Mesendoderm (in vitro differentiated cells): ENCODE data around the gene IFFO2.
A peak's percentile ranks its signal among the peaks of the same experiment; 100 is the strongest.

ENCODE experiments used
- DNase-seq: peaks from one replicate; pipeline ENCODE4 v3.0.0; 2013
- H2AK5ac ChIP-seq: 2 replicates; pipeline ENCODE4 v1.6.1; 2013; ENCODE audit warnings: low read length, inconsistent platforms
- H2BK120ac ChIP-seq: 2 replicates; pipeline ENCODE4 v1.6.1; 2013; ENCODE audit warnings: low read depth, mild to moderate bottlenecking, low read length, moderate library complexity, mixed read lengths
- H2BK15ac ChIP-seq: replicated peaks from 2 replicates; pipeline ENCODE4 v1.6.1; 2013; ENCODE audit warnings: low read depth, mild to moderate bottlenecking, moderate library complexity
- H2BK5ac ChIP-seq: 2 replicates; pipeline ENCODE4 v1.6.1; 2013; ENCODE audit warnings: low read length, inconsistent platforms
- H3K18ac ChIP-seq: 2 replicates; pipeline ENCODE4 v1.6.1; 2013; ENCODE audit warnings: mild to moderate bottlenecking, low read length, mixed read lengths
- H3K23ac ChIP-seq: one replicate; pipeline ENCODE4 v1.6.1; 2013; ENCODE audit warnings: low read length
- H3K27ac ChIP-seq: 2 replicates; pipeline ENCODE4 v1.5.1; 2013; ENCODE audit warnings: low read depth, mild to moderate bottlenecking, inconsistent platforms, low read length, moderate library complexity
- H3K27me3 ChIP-seq: 2 replicates; pipeline ENCODE4 v1.6.1; 2013; ENCODE audit warnings: low read length, control low read depth, mild to moderate bottlenecking, inconsistent platforms; ENCODE audit not compliant: insufficient read depth, poor library complexity
- H3K36me3 ChIP-seq: 2 replicates; pipeline ENCODE4 v1.6.1; 2013; ENCODE audit warnings: low read length, inconsistent platforms; ENCODE audit not compliant: control insufficient read depth, insufficient read depth
- H3K4ac ChIP-seq: one replicate; pipeline ENCODE4 v1.6.1; 2013; ENCODE audit warnings: low read depth, mild to moderate bottlenecking, low read length, moderate library complexity
- H3K4me1 ChIP-seq: 2 replicates; pipeline ENCODE4 v1.6.1; 2013; ENCODE audit warnings: low read depth, low read length, inconsistent platforms; ENCODE audit not compliant: control insufficient read depth
- H3K4me2 ChIP-seq: 2 replicates; pipeline ENCODE4 v1.6.1; 2013; ENCODE audit warnings: low read length
- H3K4me3 ChIP-seq: 2 replicates; pipeline ENCODE4 v1.5.1; 2013; ENCODE audit warnings: mild to moderate bottlenecking, low read length
- H3K56ac ChIP-seq: one replicate; pipeline ENCODE4 v1.6.1; 2013; ENCODE audit warnings: low read length
- H3K79me1 ChIP-seq: 2 replicates; pipeline ENCODE4 v1.6.1; 2013; ENCODE audit warnings: low read length, inconsistent platforms
- H3K79me2 ChIP-seq: 2 replicates; pipeline ENCODE4 v1.6.1; 2013; ENCODE audit warnings: mild to moderate bottlenecking, low read length; ENCODE audit not compliant: control insufficient read depth, insufficient read depth
- H3K9ac ChIP-seq: 2 replicates; pipeline ENCODE4 v1.6.1; 2013; ENCODE audit warnings: low read length, inconsistent platforms
- H4K5ac ChIP-seq: one replicate; pipeline ENCODE4 v1.6.1; 2013; ENCODE audit warnings: low read length
- H4K8ac ChIP-seq: one replicate; pipeline ENCODE4 v1.6.1; 2013; ENCODE audit warnings: low read depth, mild to moderate bottlenecking, control low read depth, low read length, moderate library complexity
- WGBS: extraction: QIAGEN DNeasy Blood & Tissue Kit; methylation state at CpG from one replicate; pipeline ENCODE4 v1.1.7; 2013; ENCODE audit warnings: low lambda C conversion rate, missing lambda C conversion rate; ENCODE audit not compliant: insufficient coverage; ENCODE audit errors: extremely low coverage; 5-methylcytosine and 5-hydroxymethylcytosine counted together

The IFFO2 gene

GRCh38 chr1:18925279-18925678 is 31.2 kb downstream of the IFFO2 start:
- no CpG with 5 or more reads among the region's 9 CpGs for WGBS
- Histone ChIP-seq H4K5ac (no peak overlapping the region), H2BK15ac (no peak overlapping the region), H3K18ac (no peak overlapping the region), H3K9ac (no peak overlapping the region), H3K4ac (no peak overlapping the region), H3K4me3 (no peak overlapping the region), H3K79me2 (peaks cover 2% of the 10 kb centered on the region), H3K27ac (no peak overlapping the region), H3K36me3 (no peaks in the 10 kb centered on the region), H3K27me3 (no peaks in the 10 kb centered on the region), H3K4me1 (no peaks in the 10 kb centered on the region), H4K8ac (no peak overlapping the region), H2BK5ac (no peak overlapping the region), H3K79me1 (peaks cover 5% of the 10 kb centered on the region), H3K56ac (no peak overlapping the region), H2BK120ac (no peak overlapping the region), H2AK5ac (no peak overlapping the region), H3K23ac (no peak overlapping the region), H3K4me2 (no peak overlapping the region)
- no peak for DNase-seq

GRCh38 chr1:18924221-18924691 is 32.2 kb downstream of the IFFO2 start:
- Histone ChIP-seq H3K4me1 (no peaks in the 10 kb centered on the region), H4K8ac (no peak overlapping the region), H3K23ac (no peak overlapping the region), H3K27ac (no peak overlapping the region), H3K79me1 (peaks cover 2% of the 10 kb centered on the region), H3K9ac (no peak overlapping the region), H3K56ac (no peak overlapping the region), H3K27me3 (no peaks in the 10 kb centered on the region), H4K5ac (no peak overlapping the region), H3K4me3 (no peak overlapping the region), H2BK5ac (no peak overlapping the region), H3K18ac (no peak overlapping the region), H2AK5ac (no peak overlapping the region), H3K4me2 (no peak overlapping the region), H3K36me3 (no peaks in the 10 kb centered on the region), H2BK15ac (no peak overlapping the region), H3K4ac (no peak overlapping the region), H3K79me2 (peaks cover 2% of the 10 kb centered on the region), H2BK120ac (no peak overlapping the region)
- WGBS = no CpG with 5 or more reads among the region's 11 CpGs
- DNase-seq = no peak

- no peak overlapping the region for H3K56ac ChIP-seq
- no peak overlapping the region for H4K8ac ChIP-seq
- no peak overlapping the region for H3K27ac ChIP-seq
- H3K4ac ChIP-seq = no peak overlapping the region
- H3K4me2 ChIP-seq = no peak overlapping the region
- H4K5ac ChIP-seq = no peak overlapping the region
- no peaks in the 10 kb centered on the region for H3K4me1 ChIP-seq
- H2AK5ac ChIP-seq = no peak overlapping the region
- no peak for DNase-seq
- H3K79me1 ChIP-seq = peaks cover 2% of the 10 kb centered on the region
- no peaks in the 10 kb centered on the region for H3K36me3 ChIP-seq
- no CpG with 5 or more reads among the region's 14 CpGs for WGBS
- H2BK5ac ChIP-seq = no peak overlapping the region
- H3K23ac ChIP-seq = no peak overlapping the region
- no peaks in the 10 kb centered on the region for H3K27me3 ChIP-seq
- peaks cover 2% of the 10 kb centered on the region for H3K79me2 ChIP-seq
- H2BK120ac ChIP-seq = no peak overlapping the region
- no peak overlapping the region for H2BK15ac ChIP-seq
- no peak overlapping the region for H3K9ac ChIP-seq
- H3K4me3 ChIP-seq = no peak overlapping the region
- H3K18ac ChIP-seq = no peak overlapping the region
Observed at GRCh38 chr1:18923756-18924211, 32.7 kb downstream of the IFFO2 start.

GRCh38 chr1:18922848-18923755 is 33.4 kb downstream of the IFFO2 start:
- no peak overlapping the region for H2BK15ac ChIP-seq
- H3K79me2 ChIP-seq = no peaks in the 10 kb centered on the region
- H3K18ac ChIP-seq = no peak overlapping the region
- no peak overlapping the region for H3K56ac ChIP-seq
- no CpG with 5 or more reads among the region's 18 CpGs for WGBS
- no peak overlapping the region for H3K27ac ChIP-seq
- no peak overlapping the region for H3K4ac ChIP-seq
- H3K4me3 ChIP-seq = no peak overlapping the region
- no peak for DNase-seq
- H3K23ac ChIP-seq = no peak overlapping the region
- no peak overlapping the region for H2AK5ac ChIP-seq
- H3K4me2 ChIP-seq = no peak overlapping the region
- H4K8ac ChIP-seq = no peak overlapping the region
- no peaks in the 10 kb centered on the region for H3K36me3 ChIP-seq
- no peak overlapping the region for H3K9ac ChIP-seq
- H3K4me1 ChIP-seq = no peaks in the 10 kb centered on the region
- no peaks in the 10 kb centered on the region for H3K27me3 ChIP-seq
- H4K5ac ChIP-seq = no peak overlapping the region
- peaks cover 2% of the 10 kb centered on the region for H3K79me1 ChIP-seq
- H2BK5ac ChIP-seq = no peak overlapping the region
- no peak overlapping the region for H2BK120ac ChIP-seq

GRCh38 chr1:18922319-18922726 is 34.2 kb downstream of the IFFO2 start:
- H4K5ac ChIP-seq = no peak overlapping the region
- no peak overlapping the region for H2BK5ac ChIP-seq
- WGBS = no CpG with 5 or more reads among the region's 8 CpGs
- peak overlapping the region; percentile 5 for H3K9ac ChIP-seq
- DNase-seq = no peak
- H3K56ac ChIP-seq = peak overlapping the region; percentile 59
- no peaks in the 10 kb centered on the region for H3K27me3 ChIP-seq
- no peaks in the 10 kb centered on the region for H3K36me3 ChIP-seq
- no peak overlapping the region for H3K27ac ChIP-seq
- no peaks in the 10 kb centered on the region for H3K79me2 ChIP-seq
- H3K4me3 ChIP-seq = no peak overlapping the region
- H3K4ac ChIP-seq = no peak overlapping the region
- H3K4me1 ChIP-seq = no peaks in the 10 kb centered on the region
- H2AK5ac ChIP-seq = no peak overlapping the region
- H4K8ac ChIP-seq = no peak overlapping the region
- H2BK15ac ChIP-seq = no peak overlapping the region
- no peak overlapping the region for H3K18ac ChIP-seq
- no peak overlapping the region for H3K4me2 ChIP-seq
- peaks cover 2% of the 10 kb centered on the region for H3K79me1 ChIP-seq
- no peak overlapping the region for H3K23ac ChIP-seq
- H2BK120ac ChIP-seq = no peak overlapping the region
